Cardiac muscle cell (in vitro differentiated cells and primary cell): ENCODE data around the gene C11orf52. TPM values are rescaled to one million over a fixed set of nuclear protein-coding genes. Genes with fewer than 3 reads are reported as not detected.

Experiments
- DNase-seq, 2 donors: peaks; one replicate each; pipeline versions ENCODE4 v3.0.0 to v3.0.0-alpha.2; 2010 to 2017; ENCODE audit warnings: low read depth in 1 of 2, low spot score in 1 of 2
- H3K27ac ChIP-seq: fragments of 200-600 bp; sonication (generic); 2 replicates; pipeline ENCODE4 v1.5.1; 2016
- H3K27me3 ChIP-seq: fragments of 200-600 bp; sonication (generic); 2 replicates; pipeline ENCODE4 v1.6.0; 2016; ENCODE audit warnings: control low read depth
- H3K36me3 ChIP-seq: fragments of 200-600 bp; sonication (generic); 2 replicates; pipeline ENCODE4 v1.5.1; 2016; ENCODE audit warnings: control low read depth
- H3K4me1 ChIP-seq: fragments of 200-600 bp; sonication (generic); 2 replicates; pipeline ENCODE4 v1.8.1; 2017; ENCODE audit warnings: low read depth, mild to moderate bottlenecking, mixed run types
- H3K4me3 ChIP-seq: fragments of 200-600 bp; sonication (generic); 2 replicates; pipeline ENCODE4 v1.5.1; 2016; ENCODE audit warnings: mild to moderate bottlenecking
- H3K9me3 ChIP-seq: fragments of 200-600 bp; sonication (generic); 2 replicates; pipeline ENCODE4 v1.5.1; 2017; ENCODE audit warnings: low read depth, mild to moderate bottlenecking, control low read depth
- polyA plus RNA-seq: library from polyadenylated mRNA; unstranded; fragments of >200 nt; fragmentation: Nextera tagmentation; extraction: Ambion mirVana; gene quantifications from 2 replicates; pipeline ENCODE4 v1.2.1, GENCODE V29; 2016
- total RNA-seq: library from RNA; depleted of rRNA; stranded (reverse); fragments of >200 nt; gene quantifications from 2 replicates; pipeline ENCODE4 v1.2.3, GENCODE V29; 2016
- TF ChIP-seq, protein P1 (sequence below): IDR thresholded peaks from 2 replicates; pipeline ENCODE4 v1.5.1; 2012; ENCODE audit warnings: low read depth, mild to moderate bottlenecking, low read length

The C11orf52 gene
- total and polyA plus RNA-seq, 2 experiments from 2014 or later = 7.4 to 8.5 TPM

DNA sequence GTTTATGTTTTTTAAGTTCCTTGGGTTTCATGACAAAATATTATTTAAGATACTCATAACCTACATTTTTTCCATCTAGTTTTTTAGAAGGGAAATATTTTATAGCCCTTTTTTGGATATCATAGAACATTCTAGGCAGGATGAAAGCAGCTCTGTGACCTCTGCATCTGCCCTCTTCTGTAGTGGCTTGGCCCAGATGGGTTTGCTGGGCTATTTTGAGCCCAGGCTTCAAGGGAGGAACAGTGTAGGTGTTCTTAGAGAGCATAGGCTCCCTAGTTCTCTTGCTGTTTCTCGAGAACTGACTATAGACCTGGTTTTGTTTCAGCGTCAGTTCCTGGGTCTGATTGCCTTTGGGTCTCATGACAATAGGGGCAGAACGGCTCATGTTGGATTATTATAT is 50.6 kb downstream of the C11orf52 start:
- no peaks in the 10 kb centered on the region for H3K9me3 ChIP-seq
- no peaks in the 10 kb centered on the region for H3K27me3 ChIP-seq
- DNase-seq = no peak
- peaks cover 10% of the 10 kb centered on the region for H3K4me1 ChIP-seq
- H3K27ac ChIP-seq = peak overlapping the region; percentile 42
- H3K36me3 ChIP-seq = peaks cover 7% of the 10 kb centered on the region
- TF ChIP-seq, protein P1, sequence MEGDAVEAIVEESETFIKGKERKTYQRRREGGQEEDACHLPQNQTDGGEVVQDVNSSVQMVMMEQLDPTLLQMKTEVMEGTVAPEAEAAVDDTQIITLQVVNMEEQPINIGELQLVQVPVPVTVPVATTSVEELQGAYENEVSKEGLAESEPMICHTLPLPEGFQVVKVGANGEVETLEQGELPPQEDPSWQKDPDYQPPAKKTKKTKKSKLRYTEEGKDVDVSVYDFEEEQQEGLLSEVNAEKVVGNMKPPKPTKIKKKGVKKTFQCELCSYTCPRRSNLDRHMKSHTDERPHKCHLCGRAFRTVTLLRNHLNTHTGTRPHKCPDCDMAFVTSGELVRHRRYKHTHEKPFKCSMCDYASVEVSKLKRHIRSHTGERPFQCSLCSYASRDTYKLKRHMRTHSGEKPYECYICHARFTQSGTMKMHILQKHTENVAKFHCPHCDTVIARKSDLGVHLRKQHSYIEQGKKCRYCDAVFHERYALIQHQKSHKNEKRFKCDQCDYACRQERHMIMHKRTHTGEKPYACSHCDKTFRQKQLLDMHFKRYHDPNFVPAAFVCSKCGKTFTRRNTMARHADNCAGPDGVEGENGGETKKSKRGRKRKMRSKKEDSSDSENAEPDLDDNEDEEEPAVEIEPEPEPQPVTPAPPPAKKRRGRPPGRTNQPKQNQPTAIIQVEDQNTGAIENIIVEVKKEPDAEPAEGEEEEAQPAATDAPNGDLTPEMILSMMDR = no peak
- no peak overlapping the region for H3K4me3 ChIP-seq

- peak overlapping the region; percentile 65 for H3K27ac ChIP-seq
- TF ChIP-seq, protein P1 = no peak
- H3K4me1 ChIP-seq = peaks cover 26% of the 10 kb centered on the region
- peaks cover 7% of the 10 kb centered on the region for H3K36me3 ChIP-seq
- peak in 1 of 2 donors; percentile 7 for DNase-seq
- no peak overlapping the region for H3K4me3 ChIP-seq
- H3K9me3 ChIP-seq = no peaks in the 10 kb centered on the region
- H3K27me3 ChIP-seq = no peaks in the 10 kb centered on the region
These were observed 55.7 kb downstream of the C11orf52 start for GRCh38 chr11:111974446-111974845.

DNA sequence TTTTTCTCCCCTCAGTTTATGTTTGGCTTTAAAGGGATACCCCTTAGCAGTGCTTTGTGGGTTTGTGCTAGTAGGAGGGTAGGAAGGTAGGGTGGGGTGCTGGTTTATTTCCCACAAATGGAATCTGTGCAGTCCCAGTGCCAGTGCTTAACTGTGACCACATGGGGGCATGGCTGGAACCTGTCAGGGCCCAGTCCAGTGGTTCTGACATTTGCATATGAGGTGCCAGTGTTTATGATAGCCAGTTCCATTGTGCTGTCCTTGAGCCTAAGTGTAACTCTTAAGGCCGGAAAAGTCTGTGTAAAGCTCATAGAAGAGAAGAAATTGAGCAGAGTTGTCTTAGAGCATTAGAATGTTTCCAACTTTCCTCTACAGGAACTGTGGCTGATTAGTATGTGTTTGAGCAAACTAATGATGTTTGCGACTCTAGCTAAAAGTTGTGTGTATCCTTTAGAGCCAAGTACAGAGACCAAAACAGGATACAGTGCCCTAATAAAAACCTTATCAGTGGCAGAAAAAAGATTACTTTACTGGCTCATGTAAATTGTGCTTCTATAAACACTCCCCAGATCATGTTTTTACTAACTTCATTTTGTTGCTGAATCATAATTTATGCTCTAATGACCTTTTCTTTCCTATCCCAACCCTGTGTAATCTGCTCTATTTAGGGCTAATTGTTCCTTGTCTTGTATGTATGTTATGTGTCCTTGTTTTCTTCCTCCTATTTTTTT is 56.5 kb downstream of the C11orf52 start:
- Histone ChIP-seq H3K36me3 (peaks cover under 1% of the 10 kb centered on the region), H3K27me3 (no peaks in the 10 kb centered on the region), H3K4me3 (no peak overlapping the region), H3K27ac (peak overlapping the region; percentile 65), H3K4me1 (peaks cover 25% of the 10 kb centered on the region), H3K9me3 (no peaks in the 10 kb centered on the region)
- DNase-seq = no peak
- TF ChIP-seq, protein P1 = no peak

GRCh38 chr11:111976119-111976766 is 57.5 kb downstream of the C11orf52 start:
- no peak for DNase-seq
- TF ChIP-seq, protein P1 = no peak
- Histone ChIP-seq H3K4me1 (peaks cover 25% of the 10 kb centered on the region), H3K27me3 (no peaks in the 10 kb centered on the region), H3K9me3 (no peaks in the 10 kb centered on the region), H3K27ac (peak overlapping the region; percentile 84), H3K4me3 (peak overlapping the region; percentile 54), H3K36me3 (no peaks in the 10 kb centered on the region)

Other genes with a start within 250 kb of the C11orf52 start
- gene PPP2R1B, start 152.5 kb upstream of the C11orf52 start, total RNA-seq = 12.7 and 14.4 TPM in 2 replicates
- gene PPP2R1B, start 152.5 kb upstream of the C11orf52 start, polyA plus RNA-seq = 13.2 and 14.2 TPM in 2 replicates
- gene ALG9, start 47.3 kb upstream of the C11orf52 start, total RNA-seq = 35.3 and 49.9 TPM in 2 replicates
- 32.8 and 46.1 TPM in 2 replicates for gene ALG9, start 47.3 kb upstream of the C11orf52 start, polyA plus RNA-seq
- 2.9 and 3.3 TPM in 2 replicates for gene FDXACB1, start 39.7 kb upstream of the C11orf52 start, total RNA-seq
- gene FDXACB1, start 39.7 kb upstream of the C11orf52 start, polyA plus RNA-seq = 4.9 and 5.5 TPM in 2 replicates
- 24.5 and 33.0 TPM in 2 replicates for gene CFAP68, start 39.4 kb upstream of the C11orf52 start, total RNA-seq
- gene CFAP68, start 39.4 kb upstream of the C11orf52 start, polyA plus RNA-seq = 49.6 and 50.2 TPM in 2 replicates
- 15.3 and 48.6 TPM in 2 replicates for gene CRYAB, start 7.1 kb upstream of the C11orf52 start, total RNA-seq
- gene CRYAB, start 7.1 kb upstream of the C11orf52 start, polyA plus RNA-seq = 31.3 and 91.8 TPM in 2 replicates
- 0.36 and 0.74 TPM in 2 replicates for gene HSPB2, start 6.2 kb upstream of the C11orf52 start, total RNA-seq
- 6.6 and 9.2 TPM in 2 replicates for gene HSPB2, start 6.2 kb upstream of the C11orf52 start, polyA plus RNA-seq
- 40.7 and 42.6 TPM in 2 replicates for gene DIXDC1, start 18.4 kb downstream of the C11orf52 start, total RNA-seq
- gene DIXDC1, start 18.4 kb downstream of the C11orf52 start, polyA plus RNA-seq = 26.5 and 35.0 TPM in 2 replicates
- 70.6 and 77.9 TPM in 2 replicates for gene DLAT, start 106.5 kb downstream of the C11orf52 start, total RNA-seq
- gene DLAT, start 106.5 kb downstream of the C11orf52 start, polyA plus RNA-seq = 94.7 and 110 TPM in 2 replicates
- gene PIH1D2, start 155.1 kb downstream of the C11orf52 start, total RNA-seq = 1.3 and 2.4 TPM in 2 replicates
- gene PIH1D2, start 155.1 kb downstream of the C11orf52 start, polyA plus RNA-seq = 0.36 and 5.9 TPM in 2 replicates
- gene NKAPD1, start 155.4 kb downstream of the C11orf52 start, total RNA-seq = 15.0 and 19.6 TPM in 2 replicates
- 12.8 and 16.2 TPM in 2 replicates for gene NKAPD1, start 155.4 kb downstream of the C11orf52 start, polyA plus RNA-seq
- 46.7 and 97.1 TPM in 2 replicates for gene TIMM8B, start 167.8 kb downstream of the C11orf52 start, total RNA-seq
- gene TIMM8B, start 167.8 kb downstream of the C11orf52 start, polyA plus RNA-seq = 149 and 204 TPM in 2 replicates
- gene SDHD, start 168.0 kb downstream of the C11orf52 start, total RNA-seq = 52.1 and 70.7 TPM in 2 replicates
- 176 and 184 TPM in 2 replicates for gene SDHD, start 168.0 kb downstream of the C11orf52 start, polyA plus RNA-seq
- gene IL18, start 245.2 kb downstream of the C11orf52 start, total RNA-seq = 0.18 and 0.86 TPM in 2 replicates
- gene IL18, start 245.2 kb downstream of the C11orf52 start, polyA plus RNA-seq = 0.94 TPM in 1 of 2 replicates, not detected in the other
- not detected in 2 replicates for gene TEX12, start 248.5 kb downstream of the C11orf52 start, total RNA-seq
- 0.28 TPM in 1 of 2 replicates, not detected in the other for gene TEX12, start 248.5 kb downstream of the C11orf52 start, polyA plus RNA-seq